Esophagus squamous epithelium (tissue), 4 donors: ENCODE measurements around the gene CKM.

ENCODE experiments used
- CTCF ChIP-seq, 6 experiments: fragments of 450-650 bp in 4 of 6; fragments of 200-600 bp in 2 of 6; sonication (generic) in 2 of 6; IDR thresholded peaks; one replicate each; pipeline ENCODE4 v1.5.1; 2016 to 2019; ENCODE audit warnings: antibody characterized with exemption in 6 of 6, mild to moderate bottlenecking in 4 of 6, moderate library complexity in 4 of 6
- POLR2A ChIP-seq, 4 donors: fragments of 450-650 bp; IDR thresholded peaks; one replicate each; pipeline ENCODE4 v1.6.1; 2017; ENCODE audit warnings: antibody characterized with exemption in 4 of 4, mild to moderate bottlenecking in 4 of 4, moderate library complexity in 3 of 4

GRCh38 chr19:45336696-45337251 lies 14.1 kb upstream of the CKM start:
- no peak for TF ChIP-seq POLR2A (IDR thresholded peaks at IDR 0.05)
- no peak for TF ChIP-seq CTCF (IDR thresholded peaks at IDR 0.05)
